Measurements from ENCODE around the gene PRSS21.
A peak's percentile ranks its signal among the peaks of the same experiment; 100 is the strongest.

PRSS21 gene

GRCh38 chr16:2836646-2837508 is 19.8 kb downstream of the PRSS21 start:
- Histone ChIP-seq H3K4me3 (replicated peaks; ENCODE audit: low read depth, low read length) (no peak overlapping the region), H3K27me3 (replicated peaks; ENCODE audit: control insufficient read depth, insufficient read depth, low read length) (no peaks in the 10 kb centered on the region; the same call in 1 of the 2 replicates), H3K36me3 (ENCODE audit: control insufficient read depth, insufficient read depth, low read length) (no peaks in the 10 kb centered on the region)
- no peak for DNase-seq (ENCODE audit: extremely low read depth, insufficient read length)
- TF ChIP-seq CTCF (IDR thresholded peaks at IDR 0.05; ENCODE audit: insufficient read depth, low read length, poor library complexity, severe bottlenecking), result no peak

GRCh38 chr16:2838928-2839327 is 21.9 kb downstream of the PRSS21 start:
- peak; percentile 51 for DNase-seq (ENCODE audit: extremely low read depth, insufficient read length)

GRCh38 chr16:2839650-2840450 is 22.8 kb downstream of the PRSS21 start:
- Histone ChIP-seq H3K27me3 (replicated peaks; ENCODE audit: control insufficient read depth, insufficient read depth, low read length) (no peaks in the 10 kb centered on the region; the same call in 1 of the 2 replicates), H3K36me3 (ENCODE audit: control insufficient read depth, insufficient read depth, low read length) (no peaks in the 10 kb centered on the region), H3K4me3 (replicated peaks; ENCODE audit: low read depth, low read length) (no peak overlapping the region)
- no peak for DNase-seq (ENCODE audit: extremely low read depth, insufficient read length)
- TF ChIP-seq CTCF (IDR thresholded peaks at IDR 0.05; ENCODE audit: insufficient read depth, low read length, poor library complexity, severe bottlenecking), result no peak

More at GRCh38 chr16:2838928-2839327, 21.9 kb downstream of the PRSS21 start:
- Histone ChIP-seq H3K36me3 (ENCODE audit: control insufficient read depth, insufficient read depth, low read length) (no peaks in the 10 kb centered on the region), H3K4me3 (replicated peaks; ENCODE audit: low read depth, low read length) (no peak overlapping the region), H3K27me3 (replicated peaks; ENCODE audit: control insufficient read depth, insufficient read depth, low read length) (no peaks in the 10 kb centered on the region; the same call in 1 of the 2 replicates)
- peak; percentile 74 for TF ChIP-seq CTCF (IDR thresholded peaks at IDR 0.05; ENCODE audit: insufficient read depth, low read length, poor library complexity, severe bottlenecking)

- no peak overlapping the region for H3K4me3 ChIP-seq (replicated peaks; ENCODE audit: low read depth, low read length)
- H3K27me3 ChIP-seq (replicated peaks; ENCODE audit: control insufficient read depth, insufficient read depth, low read length), result no peaks in the 10 kb centered on the region; the same call in 1 of the 2 replicates
- DNase-seq (ENCODE audit: extremely low read depth, insufficient read length), result no peak
- TF ChIP-seq CTCF (IDR thresholded peaks at IDR 0.05; ENCODE audit: insufficient read depth, low read length, poor library complexity, severe bottlenecking), result no peak
- no peaks in the 10 kb centered on the region for H3K36me3 ChIP-seq (ENCODE audit: control insufficient read depth, insufficient read depth, low read length)
Measured at GRCh38 chr16:2840914-2841313, 23.9 kb downstream of the PRSS21 start.

GRCh38 chr16:2841606-2842339 is 24.7 kb downstream of the PRSS21 start:
- H3K36me3 ChIP-seq (ENCODE audit: control insufficient read depth, insufficient read depth, low read length), result no peaks in the 10 kb centered on the region
- no peaks in the 10 kb centered on the region; the same call in 1 of the 2 replicates for H3K27me3 ChIP-seq (replicated peaks; ENCODE audit: control insufficient read depth, insufficient read depth, low read length)
- no peak overlapping the region for H3K4me3 ChIP-seq (replicated peaks; ENCODE audit: low read depth, low read length)
- no peak for DNase-seq (ENCODE audit: extremely low read depth, insufficient read length)
- TF ChIP-seq CTCF (IDR thresholded peaks at IDR 0.05; ENCODE audit: insufficient read depth, low read length, poor library complexity, severe bottlenecking), result no peak
